ENCODE measurements around the gene ZCCHC14. TPM values are rescaled to one million over a fixed set of nuclear protein-coding genes. Genes with fewer than 3 reads are reported as not detected.
"Not testable (repeated sequence)": the region's sequence is repeated elsewhere in the genome, so short reads cannot be mapped to it uniquely, and the experiment has no call there.

ZCCHC14 gene
- total RNA-seq, 2 experiments from 2014 or later = 4.6 to 5.9 TPM

GRCh38 chr16:87516361-87516760, 23.5 kb upstream of the ZCCHC14 start:
- TF ChIP-seq CTCF (IDR thresholded peaks at IDR 0.05) = no peak
- DNase-seq (no peak), ATAC-seq (no peak)
- POLR2A ChIA-PET = no interaction called here
- CTCF ChIA-PET = interaction anchor here (0.9 kb wide), 1 partner anchor 100 kb away, joined by 3 read pairs; no protein-coding TSS in a partner anchor
- Mint-ChIP-seq H3K36me3 (ENCODE audit: low read depth) (no peaks in the 10 kb centered on the region), H3K9me3 (no peaks in the 10 kb centered on the region), H3K4me3 (no peak overlapping the region), H3K27ac (no peak overlapping the region), H3K4me1 (ENCODE audit: low read depth) (no peaks in the 10 kb centered on the region), H3K27me3 (peaks cover 14% of the 10 kb centered on the region)
- intact Hi-C loops (cut with micrococcal nuclease) = no loop called here

- no peak for ATAC-seq
- ChIA-PET CTCF (interaction anchor here (0.9 kb wide), 1 partner anchor 99 kb away, joined by 3 read pairs; no protein-coding TSS in a partner anchor), POLR2A (interaction anchor here (0.6 to 1.1 kb wide), 2 partner anchors 62 to 77 kb away, joined by 3 to 4 read pairs; no protein-coding TSS in a partner anchor)
- TF ChIP-seq CTCF (IDR thresholded peaks at IDR 0.05) = no peak
- Mint-ChIP-seq H3K9me3 (no peaks in the 10 kb centered on the region), H3K4me1 (ENCODE audit: low read depth) (no peaks in the 10 kb centered on the region), H3K36me3 (ENCODE audit: low read depth) (no peaks in the 10 kb centered on the region), H3K4me3 (no peak overlapping the region), H3K27ac (no peak overlapping the region), H3K27me3 (peaks cover 14% of the 10 kb centered on the region)
- DNase-seq = no peak
- intact Hi-C loops (cut with micrococcal nuclease) = no loop called here
Measured at GRCh38 chr16:87515475-87516330, 22.9 kb upstream of the ZCCHC14 start.

- intact Hi-C loops (cut with micrococcal nuclease); H3K27ac Mint-ChIP-seq; CTCF ChIA-PET; ATAC-seq; H3K9me3 Mint-ChIP-seq; H3K4me1 Mint-ChIP-seq (ENCODE audit: low read depth); H3K4me3 Mint-ChIP-seq; H3K36me3 Mint-ChIP-seq (ENCODE audit: low read depth); DNase-seq: not testable (repeated sequence)
- H3K27me3 Mint-ChIP-seq = peaks cover 31% of the 10 kb centered on the region
- POLR2A ChIA-PET = interaction anchor here (0.6 kb wide), 1 partner anchor 9 kb away, joined by 4 read pairs; no protein-coding TSS in a partner anchor
Measured at GRCh38 chr16:87509778-87510177, 17.0 kb upstream of the ZCCHC14 start.

GRCh38 chr16:87507351-87508069, 14.7 kb upstream of the ZCCHC14 start:
- intact Hi-C loops (cut with micrococcal nuclease) = no loop called here
- no peaks in the 10 kb centered on the region for H3K9me3 Mint-ChIP-seq
- H3K4me1 Mint-ChIP-seq (ENCODE audit: low read depth) = peaks cover 6% of the 10 kb centered on the region
- TF ChIP-seq CTCF (IDR thresholded peaks at IDR 0.05) = no peak
- ChIA-PET POLR2A (no interaction called here), CTCF (interaction anchor here (1.9 kb wide), 1 partner anchor 128 kb away, joined by 5 read pairs; no protein-coding TSS in a partner anchor)
- H3K4me3 Mint-ChIP-seq = no peak overlapping the region
- DNase-seq (no peak), ATAC-seq (no peak)
- peaks cover 31% of the 10 kb centered on the region for H3K27me3 Mint-ChIP-seq
- no peak overlapping the region for H3K27ac Mint-ChIP-seq
- peaks cover 2% of the 10 kb centered on the region for H3K36me3 Mint-ChIP-seq (ENCODE audit: low read depth)

GRCh38 chr16:87506423-87507350, 13.9 kb upstream of the ZCCHC14 start:
- TF ChIP-seq CTCF (IDR thresholded peaks at IDR 0.05) = no peak
- intact Hi-C loops (cut with micrococcal nuclease) = no loop called here
- Mint-ChIP-seq H3K27me3 (peaks cover 29% of the 10 kb centered on the region), H3K36me3 (ENCODE audit: low read depth) (peaks cover 2% of the 10 kb centered on the region), H3K9me3 (no peaks in the 10 kb centered on the region), H3K4me3 (no peak overlapping the region), H3K4me1 (ENCODE audit: low read depth) (peaks cover 6% of the 10 kb centered on the region), H3K27ac (no peak overlapping the region)
- DNase-seq = no peak
- POLR2A ChIA-PET = no interaction called here
- ATAC-seq = no peak
- CTCF ChIA-PET = interaction anchor here (1.2 to 1.9 kb wide), 2 partner anchors 128 to 129 kb away, joined by 3 to 5 read pairs; no protein-coding TSS in a partner anchor

All from activated CD8-positive, alpha-beta T cell treated with anti-CD3 and anti-CD28 coated beads for 36 hours (primary cell).